PC-3 (cell line): ENCODE results near the gene KIF14.

Experiments
- EZH2 ChIP-seq: fragments of 300-600 bp; sonication (generic); IDR thresholded peaks from one replicate; pipeline ENCODE4 v1.6.1; 2017; ENCODE audit warnings: antibody characterized with exemption, mild to moderate bottlenecking, low read length; ENCODE audit not compliant: unreplicated experiment
- EZH2phosphoT487 ChIP-seq: fragments of 300-600 bp; sonication (generic); IDR thresholded peaks from 2 replicates; pipeline ENCODE4 v1.6.1; 2018; ENCODE audit warnings: mild to moderate bottlenecking, antibody characterized with exemption, low read length, borderline replicate concordance
- TF ChIP-seq, protein P1 (sequence below): fragments of 300-600 bp; sonication (generic); conservative IDR thresholded peaks from 2 replicates; pipeline ENCODE4 v1.5.1; 2017; ENCODE audit warnings: antibody characterized with exemption, low read depth, mild to moderate bottlenecking, low read length

GRCh38 chr1:200619894-200620272, 668 bp downstream of the KIF14 start:
- TF ChIP-seq EZH2phosphoT487 (no peak), EZH2 (no peak)
- TF ChIP-seq, protein P1, sequence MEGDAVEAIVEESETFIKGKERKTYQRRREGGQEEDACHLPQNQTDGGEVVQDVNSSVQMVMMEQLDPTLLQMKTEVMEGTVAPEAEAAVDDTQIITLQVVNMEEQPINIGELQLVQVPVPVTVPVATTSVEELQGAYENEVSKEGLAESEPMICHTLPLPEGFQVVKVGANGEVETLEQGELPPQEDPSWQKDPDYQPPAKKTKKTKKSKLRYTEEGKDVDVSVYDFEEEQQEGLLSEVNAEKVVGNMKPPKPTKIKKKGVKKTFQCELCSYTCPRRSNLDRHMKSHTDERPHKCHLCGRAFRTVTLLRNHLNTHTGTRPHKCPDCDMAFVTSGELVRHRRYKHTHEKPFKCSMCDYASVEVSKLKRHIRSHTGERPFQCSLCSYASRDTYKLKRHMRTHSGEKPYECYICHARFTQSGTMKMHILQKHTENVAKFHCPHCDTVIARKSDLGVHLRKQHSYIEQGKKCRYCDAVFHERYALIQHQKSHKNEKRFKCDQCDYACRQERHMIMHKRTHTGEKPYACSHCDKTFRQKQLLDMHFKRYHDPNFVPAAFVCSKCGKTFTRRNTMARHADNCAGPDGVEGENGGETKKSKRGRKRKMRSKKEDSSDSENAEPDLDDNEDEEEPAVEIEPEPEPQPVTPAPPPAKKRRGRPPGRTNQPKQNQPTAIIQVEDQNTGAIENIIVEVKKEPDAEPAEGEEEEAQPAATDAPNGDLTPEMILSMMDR = no peak
